GM12865 (cell line): ENCODE measurements around the gene KRT4.
"Not testable (repeated sequence)": the region's sequence is repeated elsewhere in the genome, so short reads cannot be mapped to it uniquely, and the experiment has no call there.

Experiments used
- DNase-seq: peaks from one replicate; pipeline ENCODE4 v3.0.0; 2010; ENCODE audit warnings: low read depth
- H3K4me3 ChIP-seq: 2 replicates; pipeline ENCODE4 v1.5.1; 2011; ENCODE audit warnings: mild to moderate bottlenecking, low read depth, low read length, control low read depth
- TF ChIP-seq, protein P1 (sequence below): IDR thresholded peaks from 2 replicates; pipeline ENCODE4 v1.5.1; 2011; ENCODE audit warnings: low read length, control low read depth, low read depth, inconsistent platforms; ENCODE audit not compliant: insufficient read depth; ENCODE audit errors: missing control alignments

KRT4 gene

DNA sequence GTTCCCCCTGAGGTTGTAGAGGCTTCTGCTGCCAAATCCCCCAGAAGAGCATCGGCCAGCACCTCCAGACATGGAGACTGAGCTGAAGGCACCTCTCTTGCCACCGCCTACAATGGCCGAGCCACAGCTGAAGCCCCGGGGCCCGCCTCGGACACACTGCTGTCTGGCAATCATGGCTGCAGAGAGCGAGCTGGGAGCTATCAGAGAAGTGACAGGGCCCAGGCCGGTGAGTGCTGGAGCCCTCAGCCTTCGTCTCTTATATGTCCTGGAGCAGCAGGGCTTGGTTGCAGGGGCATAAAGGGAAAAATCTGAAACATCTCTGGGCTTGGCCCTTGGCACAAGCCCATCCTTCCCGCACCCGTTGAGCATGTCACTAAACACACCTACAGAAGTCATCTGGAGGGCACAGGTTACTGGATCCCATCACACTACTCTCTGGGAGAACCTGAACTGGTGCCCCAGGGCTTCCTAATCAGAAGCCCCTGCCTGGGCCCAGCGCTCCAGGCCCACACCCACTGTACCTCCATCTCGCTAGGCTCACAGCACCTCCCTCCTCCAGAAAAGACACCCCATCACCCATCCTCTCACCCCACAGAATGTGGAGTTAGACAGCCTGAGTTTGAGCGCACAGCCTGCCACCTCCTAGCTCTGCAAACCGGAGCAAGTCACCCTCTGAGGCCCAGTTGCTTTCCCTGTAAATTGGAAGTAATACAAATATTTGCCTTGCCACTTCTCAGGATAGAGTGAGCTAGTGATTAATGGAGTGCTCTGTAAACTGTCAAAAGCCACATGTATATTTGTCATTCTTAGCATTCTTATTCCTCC is at the start of gene KRT4:
Gene KRT4 (minus strand): TSS at position 232 of the 825 bp plus-strand sequence. CDS start 58 bp downstream, at position 174.
- no peak within 1 kb of the TSS for H3K4me3 ChIP-seq
- DNase-seq, result no peak
- TF ChIP-seq, protein P1, sequence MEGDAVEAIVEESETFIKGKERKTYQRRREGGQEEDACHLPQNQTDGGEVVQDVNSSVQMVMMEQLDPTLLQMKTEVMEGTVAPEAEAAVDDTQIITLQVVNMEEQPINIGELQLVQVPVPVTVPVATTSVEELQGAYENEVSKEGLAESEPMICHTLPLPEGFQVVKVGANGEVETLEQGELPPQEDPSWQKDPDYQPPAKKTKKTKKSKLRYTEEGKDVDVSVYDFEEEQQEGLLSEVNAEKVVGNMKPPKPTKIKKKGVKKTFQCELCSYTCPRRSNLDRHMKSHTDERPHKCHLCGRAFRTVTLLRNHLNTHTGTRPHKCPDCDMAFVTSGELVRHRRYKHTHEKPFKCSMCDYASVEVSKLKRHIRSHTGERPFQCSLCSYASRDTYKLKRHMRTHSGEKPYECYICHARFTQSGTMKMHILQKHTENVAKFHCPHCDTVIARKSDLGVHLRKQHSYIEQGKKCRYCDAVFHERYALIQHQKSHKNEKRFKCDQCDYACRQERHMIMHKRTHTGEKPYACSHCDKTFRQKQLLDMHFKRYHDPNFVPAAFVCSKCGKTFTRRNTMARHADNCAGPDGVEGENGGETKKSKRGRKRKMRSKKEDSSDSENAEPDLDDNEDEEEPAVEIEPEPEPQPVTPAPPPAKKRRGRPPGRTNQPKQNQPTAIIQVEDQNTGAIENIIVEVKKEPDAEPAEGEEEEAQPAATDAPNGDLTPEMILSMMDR, result no peak

DNA sequence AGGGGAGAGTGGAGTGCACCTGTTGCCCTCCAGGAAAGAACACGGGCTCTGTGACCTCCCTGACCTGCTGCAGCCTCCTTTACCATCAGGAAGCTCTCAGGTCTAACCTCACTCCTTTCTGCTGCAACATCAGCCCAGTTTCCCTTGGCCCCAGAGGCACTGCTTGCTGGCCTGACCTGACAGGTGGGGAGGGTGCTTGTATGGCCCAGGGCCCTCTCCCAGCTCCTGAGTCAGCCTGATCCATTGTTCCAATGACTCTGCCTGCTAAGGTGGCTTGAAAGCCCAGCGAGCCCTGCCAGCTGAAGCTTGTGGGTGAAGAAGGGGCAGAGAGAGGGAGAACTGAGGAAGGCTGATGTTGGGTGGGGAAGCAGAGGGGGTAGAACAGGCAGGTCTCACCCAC is 48.1 kb upstream of the KRT4 start:
- DNase-seq, result no peak
- TF ChIP-seq, protein P1, result no peak
- H3K4me3 ChIP-seq, result no peak overlapping the region

DNA sequence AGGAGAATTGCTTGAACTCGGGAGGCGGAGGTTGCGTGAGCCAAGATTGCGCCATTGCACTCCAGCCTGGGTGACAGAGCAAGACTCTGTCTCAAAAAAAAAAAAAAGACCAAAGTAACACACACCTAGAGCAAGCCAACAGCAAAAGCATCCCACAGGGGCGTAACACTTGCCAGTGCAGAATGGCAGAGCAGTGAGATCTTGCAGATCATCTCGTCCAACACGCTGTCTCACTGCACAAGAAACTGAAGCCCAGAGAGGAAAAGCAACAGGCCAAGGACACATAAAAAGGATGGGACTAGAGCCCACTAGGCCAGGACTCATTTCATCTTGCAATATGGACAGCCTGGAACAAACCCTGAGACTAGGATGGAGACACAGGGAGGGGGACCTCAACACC is 47.6 kb upstream of the KRT4 start:
- no peak overlapping the region for H3K4me3 ChIP-seq
- TF ChIP-seq, protein P1, result no peak
- no peak for DNase-seq

DNA sequence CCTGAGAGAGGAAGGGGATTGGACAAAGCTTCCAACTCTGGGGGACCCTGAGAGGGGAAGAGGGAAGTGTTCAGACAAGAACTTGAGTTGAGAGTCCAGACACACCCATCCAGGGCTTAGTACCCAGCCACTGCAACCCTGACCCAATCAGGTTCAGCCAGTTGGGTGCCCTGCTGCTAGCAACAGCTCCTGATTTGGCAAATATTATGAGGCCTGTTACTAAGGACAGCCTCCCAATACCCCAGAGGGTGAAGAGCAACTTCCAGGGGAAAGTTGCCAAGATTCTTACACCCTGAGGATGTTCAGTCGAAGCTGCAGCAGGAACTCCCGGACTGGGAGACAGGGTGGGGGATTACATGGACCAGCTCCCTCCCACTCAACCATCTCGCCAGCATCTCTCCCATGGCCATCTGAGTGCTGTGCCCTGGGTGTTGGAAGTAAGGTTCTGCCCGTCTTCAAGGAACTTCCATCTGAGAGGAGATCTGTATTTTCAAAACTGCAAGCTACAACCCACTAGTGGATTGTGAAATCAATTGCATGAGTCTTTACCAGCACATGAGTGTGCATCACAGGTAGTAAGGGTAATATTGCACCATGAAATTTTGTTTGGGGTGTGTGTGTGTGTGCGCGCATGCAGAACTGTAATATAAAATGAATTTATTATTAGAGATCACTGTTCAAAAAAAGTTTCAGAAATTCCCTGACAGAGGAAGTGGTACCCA is 46.3 kb upstream of the KRT4 start:
- H3K4me3 ChIP-seq, result no peak overlapping the region
- DNase-seq, result no peak
- TF ChIP-seq, protein P1, result no peak

DNA sequence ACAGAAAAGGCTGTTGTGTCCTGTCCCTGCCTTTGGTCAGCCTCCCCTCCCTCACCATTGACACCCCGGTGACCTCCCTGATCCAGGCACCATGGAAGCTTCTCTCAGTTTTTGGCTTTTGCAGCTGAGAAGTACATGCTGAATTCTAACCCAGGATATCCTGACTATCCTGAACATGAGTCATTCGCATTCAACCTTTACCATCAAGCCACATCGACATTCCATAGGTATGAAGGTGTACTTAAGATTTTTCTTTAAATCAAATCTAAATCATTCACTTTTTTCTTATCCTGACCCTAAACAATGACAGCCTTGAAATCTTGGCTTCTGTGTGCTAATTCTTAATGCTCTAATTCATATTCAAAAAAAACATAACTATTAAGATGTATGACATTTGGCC is 43.6 kb upstream of the KRT4 start:
- DNase-seq, result no peak
- TF ChIP-seq, protein P1, result no peak
- no peak overlapping the region for H3K4me3 ChIP-seq

DNA sequence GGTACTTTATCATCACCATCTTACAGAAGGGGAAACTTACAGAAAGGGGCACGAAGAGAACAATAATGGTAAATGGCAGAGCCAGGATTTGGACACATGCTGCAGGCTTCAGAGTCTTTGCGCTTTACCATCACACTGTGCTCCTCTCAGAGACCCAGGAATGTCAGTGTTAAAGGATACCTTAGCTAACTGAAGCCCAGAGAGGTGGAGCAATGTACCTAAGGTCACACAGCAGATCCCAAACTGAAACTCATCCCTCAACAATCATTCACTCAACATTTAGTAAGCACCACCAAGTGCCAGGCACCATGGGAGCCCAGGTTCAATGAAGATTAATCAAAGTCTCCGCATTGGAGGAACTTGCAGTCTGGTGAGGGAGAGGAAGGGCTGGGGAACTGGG is 42.9 kb upstream of the KRT4 start:
- H3K4me3 ChIP-seq, result no peak overlapping the region
- TF ChIP-seq, protein P1, result no peak
- no peak for DNase-seq

DNA sequence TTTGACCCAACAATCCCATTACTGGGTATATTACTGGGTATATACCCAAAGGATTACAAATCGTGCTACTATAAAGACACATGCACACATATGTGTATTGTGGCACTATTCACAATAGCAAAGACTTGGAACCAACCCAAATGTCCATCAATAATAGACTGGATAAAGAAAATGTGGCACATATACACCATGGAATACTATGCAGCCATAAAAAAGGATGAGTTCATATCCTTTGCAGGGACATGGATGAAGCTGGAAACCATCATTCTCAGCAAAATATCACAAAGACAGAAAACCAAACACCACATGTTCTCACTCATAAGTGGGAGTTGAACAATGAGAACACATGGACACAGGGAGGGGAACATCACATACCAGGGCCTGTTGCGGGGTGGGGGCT is 42.2 kb upstream of the KRT4 start:
- not testable (repeated sequence) for DNase-seq, H3K4me3 ChIP-seq
